Pons (tissue), 1 donor: Measurements from ENCODE around the gene COASY.

Source experiments
- DNase-seq: peaks from one replicate; pipeline ENCODE4 v3.0.0-alpha.2; 2016; ENCODE audit warnings: low spot score

The COASY gene

DNA sequence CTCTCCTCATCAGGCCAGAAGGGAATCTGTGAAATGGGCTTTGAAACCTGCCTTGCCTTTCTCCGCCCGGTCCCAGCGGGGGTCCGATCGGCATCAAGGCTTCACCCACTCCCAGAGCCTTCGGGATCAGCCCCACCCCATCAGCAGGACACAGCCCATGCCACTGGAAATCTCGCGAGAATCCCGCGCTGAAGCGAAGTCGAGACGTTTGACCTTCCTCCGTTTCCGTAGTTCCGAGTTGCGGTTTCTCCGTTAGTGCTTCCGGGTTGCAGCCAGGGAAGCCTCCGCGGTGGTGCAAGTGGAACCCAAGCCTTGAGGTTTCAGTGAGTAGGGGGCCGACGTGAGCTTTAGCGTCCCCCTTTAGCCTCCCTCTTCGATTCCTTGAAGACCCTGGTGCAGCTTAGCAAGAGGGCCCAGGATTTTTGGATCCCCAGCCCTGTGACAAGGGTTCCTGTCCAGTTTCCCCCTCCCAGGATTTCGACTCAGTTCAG, at the start of gene COASY:
Gene COASY (plus strand): TSS at position 252 of the 491 bp plus-strand sequence. CDS start 475 bp downstream, outside the sequence.
- DNase-seq = peak; percentile 95

DNA sequence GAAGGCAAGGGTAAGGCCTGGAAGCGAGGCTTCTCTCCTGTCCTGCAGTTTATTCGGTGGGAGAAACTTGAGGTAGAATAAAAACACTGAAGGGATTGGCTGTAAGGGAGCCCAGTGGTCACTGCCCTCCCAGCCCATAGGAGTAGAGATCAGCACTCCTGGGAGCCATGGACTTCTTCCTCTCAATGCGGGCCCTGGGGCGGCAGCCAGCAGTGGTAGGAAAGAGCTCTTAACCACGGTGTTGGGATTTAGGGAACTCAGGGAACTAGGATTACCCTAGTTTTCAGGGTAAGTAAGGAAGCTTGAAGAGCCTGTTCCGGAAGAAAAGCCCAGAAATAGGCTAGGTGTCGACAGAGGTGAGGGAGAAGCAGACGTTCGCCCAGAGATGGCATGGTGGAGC, 49.7 kb upstream of the COASY start:
- no peak for DNase-seq

DNA sequence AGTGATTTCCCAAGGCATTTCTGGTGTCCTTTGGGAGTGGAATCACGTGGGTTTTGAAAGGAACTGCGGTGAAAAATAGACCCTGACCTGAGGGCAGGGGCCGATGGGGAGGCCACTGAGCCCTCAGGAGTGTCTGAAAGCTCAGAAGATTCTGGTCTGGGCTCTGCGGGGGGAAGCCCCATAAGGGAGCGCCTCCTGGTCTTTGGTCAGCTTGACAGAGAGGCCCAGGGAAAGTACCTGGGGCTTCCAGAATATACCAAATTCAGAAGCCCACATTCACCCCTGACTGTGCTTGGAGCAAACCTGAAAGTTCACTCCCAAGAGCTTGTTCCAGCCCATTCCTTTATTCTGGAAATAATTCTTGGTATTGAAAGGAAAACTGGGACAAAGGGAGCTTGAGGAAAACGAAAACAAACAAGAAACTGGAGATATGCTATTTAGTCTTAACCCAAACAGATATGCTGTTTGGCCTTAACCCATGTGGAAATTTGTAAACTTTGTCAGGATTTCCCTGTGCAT, 49.2 kb upstream of the COASY start:
- DNase-seq = no peak

- DNase-seq = no peak
Observed at GRCh38 chr17:42513686-42514085, 48.3 kb upstream of the COASY start.

DNA sequence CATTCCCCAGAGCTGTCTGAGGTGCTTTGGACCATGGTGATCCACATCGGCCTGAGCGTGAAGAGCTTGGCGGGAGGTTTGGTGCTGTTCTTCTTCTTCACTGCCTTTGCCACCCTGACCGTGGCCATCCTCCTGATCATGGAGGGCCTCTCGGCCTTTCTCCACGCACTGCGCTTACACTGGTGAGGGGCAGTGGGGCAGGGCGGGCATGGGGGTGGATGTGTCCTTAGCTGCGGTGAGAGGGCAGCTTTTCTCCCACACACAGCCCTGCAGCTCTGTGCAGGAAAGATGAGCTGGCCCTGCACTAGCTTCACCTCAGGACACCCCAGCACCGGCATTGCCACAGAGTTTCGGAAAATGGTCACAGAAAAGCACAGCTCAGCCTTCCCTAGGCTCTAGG, 47.7 kb upstream of the COASY start:
- no peak for DNase-seq

GRCh38 chr17:42514867-42515266, 47.1 kb upstream of the COASY start:
- no peak for DNase-seq

- peak; percentile 79 for DNase-seq
Observed at GRCh38 chr17:42517516-42517915, 44.4 kb upstream of the COASY start.

- peak; percentile 79 for DNase-seq
Observed at GRCh38 chr17:42518046-42518754, 43.7 kb upstream of the COASY start.

- DNase-seq = no peak
Observed at GRCh38 chr17:42518755-42519545, 43.0 kb upstream of the COASY start.

DNA sequence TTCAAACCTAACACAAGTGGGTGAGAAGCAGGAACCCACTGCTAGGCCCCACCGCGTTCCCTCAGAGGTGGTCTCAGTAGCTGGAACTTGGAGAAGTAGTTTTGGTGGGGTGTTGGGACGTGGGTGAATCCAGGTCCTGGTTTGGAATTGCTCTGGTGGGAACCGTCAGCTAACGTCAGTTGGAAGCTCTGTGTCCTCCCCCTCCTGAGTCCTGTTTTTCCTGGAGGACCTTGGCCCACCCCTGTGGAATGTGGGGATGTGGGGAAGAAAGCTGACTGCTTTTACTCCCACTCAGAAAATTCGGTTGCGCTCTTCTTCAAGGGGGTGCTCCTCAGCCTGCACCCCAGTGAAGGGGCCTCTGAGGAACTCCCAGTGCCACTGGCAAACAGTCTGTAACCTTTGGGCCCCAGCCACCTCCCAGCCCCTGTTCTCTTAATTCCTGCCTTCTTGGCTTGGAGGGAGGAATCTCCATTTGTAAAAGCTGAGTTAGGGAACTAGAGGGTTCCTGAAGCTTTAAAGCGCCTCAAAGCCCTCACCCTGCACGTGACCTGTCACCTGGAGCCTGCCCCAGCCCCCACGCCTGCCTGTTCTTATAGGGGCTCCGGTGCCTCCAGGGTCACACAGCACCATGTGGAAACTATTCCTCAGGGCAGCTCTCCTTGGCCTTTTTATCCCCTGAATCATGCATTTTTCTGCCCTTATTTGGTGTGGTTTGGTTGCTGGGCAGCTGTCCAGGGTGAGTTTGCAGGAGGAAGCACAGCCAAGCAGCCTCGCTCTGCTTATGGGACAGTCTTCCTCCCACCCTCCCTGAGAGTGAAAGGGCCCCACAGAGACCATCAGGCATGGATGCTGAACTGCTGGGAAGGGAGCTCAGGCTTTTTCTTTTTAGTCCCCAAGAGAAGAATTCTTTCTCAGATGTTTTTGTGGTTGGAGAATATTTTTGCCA, 42.1 kb upstream of the COASY start:
- peak; percentile 91 for DNase-seq

DNA sequence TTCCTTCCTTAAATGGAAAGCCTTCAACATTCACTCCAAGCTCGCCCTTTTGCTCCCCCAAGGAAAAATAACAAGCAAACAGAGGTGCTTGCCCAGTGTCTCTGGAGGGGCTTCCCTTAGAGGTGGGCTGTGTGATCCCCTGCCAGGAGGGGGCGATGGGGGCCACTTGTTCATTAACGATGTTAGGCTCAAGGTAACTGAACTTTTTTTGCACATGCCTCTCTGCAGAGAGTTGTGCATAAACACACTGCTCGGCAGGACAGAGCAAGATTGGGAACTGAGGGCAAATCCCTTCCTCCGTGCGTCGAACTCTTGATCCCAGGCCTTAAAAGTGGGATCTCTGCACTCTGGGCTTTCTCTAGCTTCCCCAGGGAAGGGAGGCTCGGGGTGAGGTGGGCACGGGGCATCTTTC, 41.4 kb upstream of the COASY start:
- DNase-seq = no peak

- no peak for DNase-seq
Observed at GRCh38 chr17:42521036-42521435, 40.9 kb upstream of the COASY start.

DNA sequence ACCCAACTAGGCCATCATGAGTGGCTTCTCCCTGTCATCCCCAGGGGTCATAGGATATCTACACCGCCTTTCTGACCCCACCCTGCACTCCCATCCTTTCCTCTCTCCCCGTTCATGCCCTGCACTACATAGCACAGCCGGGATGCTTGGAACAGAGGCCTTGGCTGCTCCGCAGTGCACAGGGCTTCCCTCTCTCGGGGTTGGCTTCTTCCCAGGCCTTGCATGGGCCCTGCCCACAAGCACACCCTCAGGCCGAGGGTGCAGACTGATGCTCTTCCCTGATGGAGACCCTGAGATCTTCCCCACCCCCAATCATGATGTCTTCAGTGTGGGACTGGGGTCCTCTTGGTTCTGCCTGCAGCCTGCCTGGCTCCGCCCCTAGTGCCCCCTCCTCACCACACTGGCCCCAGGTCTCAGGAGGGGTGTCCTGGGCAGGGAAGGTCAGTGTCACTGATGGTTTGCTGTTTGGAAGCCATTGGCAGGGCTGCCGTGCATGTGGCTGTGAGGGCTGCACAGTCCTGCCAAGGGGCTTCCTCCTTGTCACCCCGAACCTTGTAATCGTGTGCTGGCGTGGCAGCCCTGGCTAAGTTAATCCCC, 40.2 kb upstream of the COASY start:
- no peak for DNase-seq

GRCh38 chr17:42522263-42522790, 39.6 kb upstream of the COASY start:
- no peak for DNase-seq

- DNase-seq = no peak
Observed at GRCh38 chr17:42522798-42523278, 39.1 kb upstream of the COASY start.

DNA sequence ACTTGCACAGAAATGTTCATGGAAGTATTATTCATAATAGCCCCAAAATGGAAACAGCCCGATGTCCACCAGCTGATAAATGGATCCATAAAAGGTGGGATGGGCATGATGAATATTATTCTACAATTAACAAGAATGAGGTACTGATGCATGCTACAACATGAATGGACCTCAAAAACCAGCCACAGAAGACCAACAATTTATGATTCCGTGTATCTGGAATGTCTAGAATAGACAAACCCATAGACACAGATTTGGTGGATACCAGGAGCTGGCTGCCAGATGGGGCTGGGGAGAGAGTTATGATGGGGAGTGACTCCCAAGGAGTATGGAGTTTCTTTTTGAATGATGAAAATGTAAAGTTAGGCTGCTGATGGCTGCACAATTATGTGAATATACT, 36.7 kb upstream of the COASY start:
- DNase-seq = no peak

- no peak for DNase-seq
Observed at GRCh38 chr17:42526031-42526444, 35.9 kb upstream of the COASY start.

GRCh38 chr17:42527932-42528331, 34.0 kb upstream of the COASY start:
- DNase-seq = no peak

GRCh38 chr17:42529061-42529460, 32.9 kb upstream of the COASY start:
- DNase-seq = no peak

- DNase-seq = no peak
Observed at GRCh38 chr17:42530952-42531454, 30.9 kb upstream of the COASY start.
